Measurements from ENCODE around the gene MICALL2.

Gene MICALL2

GRCh38 chr7:1419688-1420087, 39.6 kb downstream of the MICALL2 start (continued):
- TF ChIP-seq ZNF654 (tag by site-specific recombination; IDR thresholded peaks at IDR 0.05; ENCODE audit: low read depth) = no peak
- TF ChIP-seq PBX3 (CRISPR knock-in tag; IDR thresholded peaks at IDR 0.05) = no peak

- CTCF ChIA-PET = interaction anchor here (0.5 kb wide), 1 partner anchor 26 kb away, joined by 3 read pairs; no protein-coding TSS in a partner anchor
- Histone ChIP-seq H3K27ac (ENCODE audit: extremely low read depth, low read depth, low read length) (no peak overlapping the region), H3K4me1 (ENCODE audit: control insufficient read depth, insufficient read depth, low read length) (no peaks in the 10 kb centered on the region; the same call in 1 of the 2 replicates), H3K9me3 (ENCODE audit: control insufficient read depth, insufficient read depth, low read depth, low read length) (no peaks in the 10 kb centered on the region), H3K36me3 (ENCODE audit: control insufficient read depth in 2 of 2, insufficient read depth in 1 of 2, low read length in 2 of 2) (no peaks in the 10 kb centered on the region), H3K4me3 (ENCODE audit: low read depth, low read length) (no peak overlapping the region)
- no peak for TF ChIP-seq ZNF600 (tag by site-specific recombination; IDR thresholded peaks at IDR 0.05)
- no peak for TF ChIP-seq ZNF140 (tag by site-specific recombination; IDR thresholded peaks at IDR 0.05)
- TF ChIP-seq ZNF585B (tag by site-specific recombination; IDR thresholded peaks at IDR 0.05) = no peak
- TF ChIP-seq ZIC2 (tag by site-specific recombination; IDR thresholded peaks at IDR 0.05) = no peak
- TF ChIP-seq ZNF423 (tag by site-specific recombination; IDR thresholded peaks at IDR 0.05) = no peak
- TF ChIP-seq SALL2 (tag by site-specific recombination; IDR thresholded peaks at IDR 0.05; ENCODE audit: borderline replicate concordance) = no peak
- TF ChIP-seq FEZF1 (tag by site-specific recombination; IDR thresholded peaks at IDR 0.05) = no peak
- no peak for TF ChIP-seq ZNF704 (tag by site-specific recombination; IDR thresholded peaks at IDR 0.05)
- no peak for TF ChIP-seq ZNF670 (tag by site-specific recombination; IDR thresholded peaks at IDR 0.05; ENCODE audit: low read depth)
- no peak for TF ChIP-seq YY2 (tag by site-specific recombination; IDR thresholded peaks at IDR 0.05)
- POLR2A ChIA-PET = no interaction called here
Observed at GRCh38 chr7:1419310-1419634, 40.0 kb downstream of the MICALL2 start.

- H3K4me1 ChIP-seq (ENCODE audit: control insufficient read depth, insufficient read depth, low read length) = no peaks in the 10 kb centered on the region; the same call in 1 of the 2 replicates
- POLR2A ChIA-PET = no interaction called here
- no peak overlapping the region for H3K27ac ChIP-seq (ENCODE audit: extremely low read depth, low read depth, low read length)
- H3K9me3 ChIP-seq (ENCODE audit: control insufficient read depth, insufficient read depth, low read depth, low read length) = no peaks in the 10 kb centered on the region
- CTCF ChIA-PET = interaction anchor here (0.5 kb wide), 1 partner anchor 26 kb away, joined by 3 read pairs; no protein-coding TSS in a partner anchor
- TF ChIP-seq ZBTB48 (tag by site-specific recombination; IDR thresholded peaks at IDR 0.05) = peak; percentile 89
- peak; percentile 84 for TF ChIP-seq ZBTB21 (tag by site-specific recombination; IDR thresholded peaks at IDR 0.05)
- TF ChIP-seq ZBTB10 (tag by site-specific recombination; IDR thresholded peaks at IDR 0.05) = peak; percentile 16; the same call in 1 of the 2 replicates
- no peak for TF ChIP-seq ZNF843 (tag by site-specific recombination; IDR thresholded peaks at IDR 0.05)
- peak; percentile 69 for TF ChIP-seq SP3 (tag by site-specific recombination; IDR thresholded peaks at IDR 0.05)
- TF ChIP-seq KLF1 (tag by site-specific recombination; IDR thresholded peaks at IDR 0.05) = peak; percentile 59
- no peak for TF ChIP-seq ZNF449 (tag by site-specific recombination; IDR thresholded peaks at IDR 0.05)
- TF ChIP-seq ZNF629 (tag by site-specific recombination; IDR thresholded peaks at IDR 0.05) = peak; percentile 87
- peak; percentile 42; the same call in 1 of the 2 replicates for TF ChIP-seq ZBTB17 (tag by site-specific recombination; IDR thresholded peaks at IDR 0.05)
- TF ChIP-seq GLIS1 (tag by site-specific recombination; IDR thresholded peaks at IDR 0.05) = 0 out of 2 replicates have a peak, but pooled peaks have one; percentile 26
- peak; percentile 92 for TF ChIP-seq ZBTB20 (tag by site-specific recombination; IDR thresholded peaks at IDR 0.05)
- peak; percentile 82 for TF ChIP-seq SP2 (tag by site-specific recombination; IDR thresholded peaks at IDR 0.05)
- TF ChIP-seq ATF2 (tag by site-specific recombination; IDR thresholded peaks at IDR 0.05; ENCODE audit: low read depth) = peak; percentile 100
- TF ChIP-seq ZSCAN30 (tag by site-specific recombination; IDR thresholded peaks at IDR 0.05) = no peak
- H3K4me3 ChIP-seq (ENCODE audit: low read depth, low read length) = no peak overlapping the region
- H3K36me3 ChIP-seq (ENCODE audit: control insufficient read depth in 2 of 2, insufficient read depth in 1 of 2, low read length in 2 of 2) = no peaks in the 10 kb centered on the region
Observed at GRCh38 chr7:1418505-1419309, 40.6 kb downstream of the MICALL2 start.

Measured in HEK293 (cell line).